Muscle of leg (tissue), 11 donors: ENCODE measurements around the gene DDIAS. TPM values are rescaled to one million over a fixed set of nuclear protein-coding genes. Genes with fewer than 3 reads are reported as not detected.
A peak's percentile ranks its signal among the peaks of the same experiment; 100 is the strongest.
"Not testable (repeated sequence)": the region's sequence is repeated elsewhere in the genome, so short reads cannot be mapped to it uniquely, and the experiment has no call there.

Experiments
- DNase-seq: peaks from one replicate; pipeline ENCODE4 v3.0.0; 2013
- H3K27ac ChIP-seq: one replicate; pipeline ENCODE4 v1.5.1; 2013; ENCODE audit warnings: mild to moderate bottlenecking, low read length, control low read depth
- H3K27me3 ChIP-seq: one replicate; pipeline ENCODE4 v1.6.1; 2013; ENCODE audit warnings: low read length; ENCODE audit not compliant: control insufficient read depth, insufficient read depth
- H3K36me3 ChIP-seq: one replicate; pipeline ENCODE4 v1.6.1; 2013; ENCODE audit warnings: low read length; ENCODE audit not compliant: control insufficient read depth, insufficient read depth
- H3K4me1 ChIP-seq: one replicate; pipeline ENCODE4 v1.6.1; 2013; ENCODE audit warnings: low read length; ENCODE audit not compliant: control insufficient read depth, insufficient read depth
- H3K4me3 ChIP-seq: one replicate; pipeline ENCODE4 v1.5.1; 2013; ENCODE audit warnings: low read length, control low read depth
- H3K9me3 ChIP-seq: replicated peaks from 2 replicates; pipeline ENCODE4 v1.6.1; 2013; ENCODE audit warnings: low read depth, low read length; ENCODE audit not compliant: control insufficient read depth
- WGBS: methylation state at CpG from one replicate; pipeline ENCODE4 v1.1.5; 2013; ENCODE audit warnings: missing lambda C conversion rate; ENCODE audit not compliant: insufficient coverage; 5-methylcytosine and 5-hydroxymethylcytosine counted together
- polyA plus RNA-seq, 8 donors: library from polyadenylated mRNA; unstranded; fragments of 120-200 nt; gene quantifications; one replicate each; pipeline versions ENCODE4 v1.2.1 to v1.2.3, GENCODE V29; 2013; ENCODE audit warnings: inconsistent platforms in 1 of 8, low replicate concordance in 1 of 8; ENCODE audit not compliant: insufficient read length in 8 of 8, insufficient read depth in 1 of 8
- total RNA-seq: library from RNA; stranded (reverse); fragments of 120-200 nt; gene quantifications from one replicate; pipeline ENCODE4 v1.2.4, GENCODE V29; 2013

The DDIAS gene
- total and polyA plus RNA-seq, 9 donors: 2.6 to 4.4 (median 3.8) TPM

DNA sequence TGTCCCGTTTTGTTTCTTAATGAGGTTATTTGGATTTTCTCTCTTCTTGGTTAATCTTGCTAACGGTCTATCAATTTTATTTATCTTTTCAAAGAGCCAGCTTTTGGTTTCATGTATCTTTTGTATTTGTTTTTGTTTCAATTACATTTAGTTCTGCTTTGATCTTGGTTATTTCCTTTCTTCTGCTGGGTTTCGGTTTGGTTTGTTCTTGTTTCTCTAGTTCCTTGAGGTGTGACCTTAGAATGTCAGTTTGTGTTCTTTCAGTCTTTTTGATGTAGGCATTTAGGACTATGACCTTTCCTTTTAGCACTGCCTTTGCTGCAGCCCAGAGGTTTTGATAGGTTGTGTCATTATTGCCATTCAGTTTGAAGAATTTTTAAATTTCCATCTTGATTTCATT, 18.7 kb downstream of the DDIAS start:
- not testable (repeated sequence) for H3K27me3 ChIP-seq, H3K4me3 ChIP-seq, H3K4me1 ChIP-seq, H3K36me3 ChIP-seq, H3K9me3 ChIP-seq, H3K27ac ChIP-seq, DNase-seq
- no CpG with 5 or more reads among the region's 3 CpGs for WGBS

DNA sequence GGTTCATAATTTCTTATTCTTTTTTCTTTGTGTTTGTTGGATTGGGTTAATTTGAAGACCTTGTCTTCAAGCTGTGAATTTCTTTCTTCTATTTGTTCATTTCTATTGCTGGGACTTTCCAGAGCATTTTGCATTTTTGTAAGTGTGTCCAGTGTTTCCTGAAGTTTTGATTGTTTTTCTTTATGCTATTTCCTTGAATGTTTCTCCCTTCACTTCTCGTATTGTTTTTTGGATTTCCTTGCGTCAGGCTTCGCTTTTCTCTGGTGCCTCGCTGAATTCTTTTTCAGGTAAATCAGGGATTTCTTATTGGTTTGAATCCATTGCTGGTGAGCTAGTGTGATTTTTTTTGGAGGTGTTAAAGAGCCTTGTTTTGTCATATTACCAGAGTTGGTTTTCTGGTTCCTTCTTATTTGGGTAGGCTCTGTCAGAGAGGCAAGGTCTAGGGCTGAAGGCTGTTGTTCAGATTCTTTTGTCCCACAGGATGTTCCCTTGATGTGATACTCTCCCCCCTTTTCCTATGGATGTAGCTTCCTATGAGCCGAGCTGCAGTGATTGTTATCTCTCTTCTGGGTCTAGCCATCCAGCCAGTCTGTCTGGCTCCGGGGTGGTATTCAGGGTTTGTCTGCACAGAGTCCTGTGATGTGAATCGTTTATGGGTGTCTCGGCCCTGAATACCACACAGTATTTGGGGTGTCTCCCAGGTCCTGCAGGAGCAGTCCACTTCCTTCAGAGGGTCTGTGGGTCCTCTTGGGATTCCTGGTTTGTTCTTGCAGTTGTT, 21.0 kb downstream of the DDIAS start:
- 87% methylated on average over 3 of the region's 8 CpGs for WGBS
- not testable (repeated sequence) for H3K36me3 ChIP-seq, H3K4me3 ChIP-seq, DNase-seq, H3K27me3 ChIP-seq, H3K27ac ChIP-seq, H3K4me1 ChIP-seq, H3K9me3 ChIP-seq

DNA sequence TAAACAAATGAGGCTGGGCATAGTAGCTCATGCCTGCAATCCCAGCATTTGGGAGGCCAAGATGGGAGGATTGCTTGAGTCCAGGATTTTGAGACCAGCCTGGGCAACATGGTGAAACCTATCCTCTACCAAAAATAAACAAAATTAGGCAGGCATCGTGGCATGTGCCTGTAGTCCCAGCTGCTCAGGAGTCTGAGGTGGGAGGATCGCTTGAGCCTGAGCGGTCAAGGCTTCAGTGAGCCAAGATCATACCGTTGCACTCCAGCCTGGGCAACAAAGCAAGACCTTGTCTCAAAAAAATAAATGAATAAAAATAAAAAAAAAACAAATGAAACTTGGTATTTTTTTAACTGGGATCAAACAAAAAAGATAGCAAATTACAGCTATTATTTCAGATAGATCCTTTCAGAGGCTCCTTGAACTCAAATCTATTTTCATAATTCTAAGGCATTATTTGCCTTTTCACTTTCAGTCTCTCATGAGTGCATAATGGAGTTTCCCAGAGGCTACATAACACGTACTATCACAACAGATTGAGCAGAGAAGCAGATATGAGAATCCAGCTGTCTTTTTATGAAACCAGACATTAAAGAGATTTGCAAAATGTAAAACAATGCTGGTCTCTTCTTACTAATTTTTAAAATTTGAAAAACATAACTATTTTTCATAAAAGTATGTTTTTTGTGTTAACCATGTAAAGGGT, 23.1 kb downstream of the DDIAS start:
- Histone ChIP-seq H3K9me3 (no peaks in the 10 kb centered on the region), H3K36me3 (no peaks in the 10 kb centered on the region), H3K27me3 (no peaks in the 10 kb centered on the region), H3K27ac (no peak overlapping the region), H3K4me3 (no peak overlapping the region), H3K4me1 (no peaks in the 10 kb centered on the region)
- DNase-seq: no peak
- WGBS: 100% methylated on average over 2 of the region's 5 CpGs

DNA sequence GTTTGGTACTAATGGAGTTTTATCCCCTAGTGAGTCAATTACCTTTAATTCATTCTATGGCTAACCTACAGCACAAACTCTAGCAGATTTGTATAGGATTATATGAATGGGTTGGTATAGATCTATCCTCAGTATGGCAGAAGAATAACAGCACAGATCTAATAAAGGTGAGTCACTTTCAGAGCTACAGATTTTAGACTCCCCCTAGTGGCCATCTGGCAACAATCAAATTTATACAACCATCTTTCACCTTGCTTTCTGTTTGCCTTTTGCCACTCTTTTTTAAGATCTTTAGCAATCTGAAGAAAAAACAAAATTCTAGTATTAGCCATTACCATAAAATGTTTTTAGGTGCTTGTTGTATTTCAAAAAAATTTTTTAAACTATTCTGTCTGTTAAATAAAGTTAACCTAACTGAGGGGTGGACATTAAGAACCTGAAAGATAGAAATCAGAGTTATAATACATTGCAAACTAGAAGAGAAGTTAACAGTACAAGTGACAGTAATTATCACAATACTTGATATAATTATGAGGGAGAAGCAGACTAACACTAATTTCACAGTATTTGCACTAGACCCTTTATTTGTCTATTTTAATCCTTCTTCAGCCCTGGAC, 25.8 kb downstream of the DDIAS start:
- Histone ChIP-seq H3K27ac (no peak overlapping the region), H3K4me1 (no peaks in the 10 kb centered on the region), H3K27me3 (no peaks in the 10 kb centered on the region), H3K36me3 (no peaks in the 10 kb centered on the region), H3K4me3 (no peak overlapping the region), H3K9me3 (no peaks in the 10 kb centered on the region)
- DNase-seq: peak; percentile 57

DNA sequence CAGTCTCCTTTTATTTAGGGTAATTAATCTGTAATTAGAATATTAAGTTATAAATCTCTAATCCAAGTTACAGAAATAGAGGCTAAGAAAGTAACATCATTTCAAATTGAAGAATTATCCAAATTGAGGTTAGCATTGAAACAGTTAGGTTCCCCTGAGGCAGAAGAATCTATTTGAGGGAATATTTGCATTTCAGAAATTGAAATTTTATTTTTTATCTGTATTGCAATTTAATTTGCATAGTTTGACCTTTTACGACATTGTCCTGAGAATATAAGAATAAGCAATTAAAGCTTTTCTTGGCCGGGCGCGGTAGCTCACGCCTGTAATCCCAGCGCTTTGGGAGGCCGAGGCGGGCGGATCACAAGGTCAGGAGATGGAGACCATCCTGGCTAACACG, 27.6 kb downstream of the DDIAS start:
- WGBS: no CpG with 5 or more reads among the region's 10 CpGs
- no peaks in the 10 kb centered on the region for H3K9me3 ChIP-seq

DNA sequence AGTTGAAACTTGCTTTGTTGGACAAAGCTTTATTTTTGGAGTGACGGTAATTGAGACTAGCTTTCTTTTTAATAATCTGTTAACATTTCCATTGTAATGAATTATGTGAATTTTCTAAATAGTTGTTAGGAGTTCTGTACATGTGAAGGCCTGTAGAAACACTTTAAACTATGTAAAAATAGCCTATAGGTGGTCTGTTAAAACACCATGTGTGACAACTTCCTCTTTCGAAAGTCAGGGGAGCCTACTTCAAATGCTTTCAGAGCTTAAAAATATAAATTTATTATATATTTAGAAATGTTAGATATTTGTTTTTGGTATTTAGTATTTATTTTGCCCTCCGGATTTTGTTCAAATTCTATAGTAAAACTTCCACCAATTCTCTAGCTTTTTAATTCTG, 28.7 kb downstream of the DDIAS start:
- Histone ChIP-seq H3K27me3 (no peaks in the 10 kb centered on the region), H3K4me3 (no peak overlapping the region), H3K36me3 (no peaks in the 10 kb centered on the region), H3K9me3 (no peaks in the 10 kb centered on the region), H3K4me1 (no peaks in the 10 kb centered on the region), H3K27ac (no peak overlapping the region)
- WGBS: no CpG with 5 or more reads among the region's 3 CpGs
- DNase-seq: no peak

More for the DNA sequence above, 27.6 kb downstream of the DDIAS start:
- no peak overlapping the region for H3K4me3 ChIP-seq
- no peak overlapping the region for H3K27ac ChIP-seq
- H3K36me3 ChIP-seq: no peaks in the 10 kb centered on the region
- H3K4me1 ChIP-seq: no peaks in the 10 kb centered on the region
- H3K27me3 ChIP-seq: no peaks in the 10 kb centered on the region
- no peak for DNase-seq

DNA sequence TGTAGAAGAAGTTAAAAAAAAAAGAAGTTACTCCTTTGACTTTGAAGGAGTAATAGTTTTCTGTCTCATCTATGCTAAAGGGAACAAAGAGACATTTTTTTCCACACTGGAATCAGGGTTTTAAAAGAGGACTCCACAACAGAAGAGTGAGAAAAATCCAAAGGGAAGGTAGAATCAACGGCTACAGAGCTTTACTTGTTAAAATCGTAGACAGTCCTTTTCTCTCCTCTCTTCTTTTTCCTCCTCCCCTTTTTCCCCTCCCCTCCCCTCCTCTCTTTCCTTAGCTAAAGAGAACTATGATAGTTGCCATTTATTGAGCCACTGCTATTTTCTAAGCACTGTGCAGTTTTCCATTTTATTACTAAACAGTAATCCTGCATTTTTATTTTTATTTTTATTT, 29.2 kb downstream of the DDIAS start:
- no peak overlapping the region for H3K27ac ChIP-seq
- no peaks in the 10 kb centered on the region for H3K4me1 ChIP-seq
- no CpG with 5 or more reads among the region's 2 CpGs for WGBS
- no peaks in the 10 kb centered on the region for H3K9me3 ChIP-seq
- H3K27me3 ChIP-seq: no peaks in the 10 kb centered on the region
- no peaks in the 10 kb centered on the region for H3K36me3 ChIP-seq
- H3K4me3 ChIP-seq: no peak overlapping the region
- DNase-seq: no peak

DNA sequence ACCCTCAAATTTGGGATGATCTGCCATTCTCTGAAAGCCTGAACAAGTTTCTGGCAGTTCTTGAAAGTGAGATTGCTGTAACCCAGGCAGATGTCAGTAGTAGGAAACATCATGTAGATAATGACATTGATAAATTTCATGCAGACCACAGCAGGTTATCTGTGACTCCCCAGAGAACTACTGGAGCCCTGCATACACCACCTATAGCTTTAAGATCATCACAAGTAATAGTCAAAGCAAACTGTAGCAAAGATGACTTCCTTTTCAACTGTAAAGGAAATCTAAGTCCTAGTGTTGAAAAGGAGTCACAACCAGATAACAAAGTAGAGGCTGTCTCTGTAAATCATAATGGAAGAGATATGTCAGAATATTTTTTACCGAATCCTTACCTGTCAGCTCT, 31.0 kb downstream of the DDIAS start:
- no peaks in the 10 kb centered on the region for H3K4me1 ChIP-seq
- no peaks in the 10 kb centered on the region for H3K36me3 ChIP-seq
- no peaks in the 10 kb centered on the region for H3K27me3 ChIP-seq
- WGBS: no CpG with 5 or more reads among the region's 1 CpG
- DNase-seq: no peak
- no peaks in the 10 kb centered on the region for H3K9me3 ChIP-seq
- H3K27ac ChIP-seq: no peak overlapping the region
- H3K4me3 ChIP-seq: no peak overlapping the region

DNA sequence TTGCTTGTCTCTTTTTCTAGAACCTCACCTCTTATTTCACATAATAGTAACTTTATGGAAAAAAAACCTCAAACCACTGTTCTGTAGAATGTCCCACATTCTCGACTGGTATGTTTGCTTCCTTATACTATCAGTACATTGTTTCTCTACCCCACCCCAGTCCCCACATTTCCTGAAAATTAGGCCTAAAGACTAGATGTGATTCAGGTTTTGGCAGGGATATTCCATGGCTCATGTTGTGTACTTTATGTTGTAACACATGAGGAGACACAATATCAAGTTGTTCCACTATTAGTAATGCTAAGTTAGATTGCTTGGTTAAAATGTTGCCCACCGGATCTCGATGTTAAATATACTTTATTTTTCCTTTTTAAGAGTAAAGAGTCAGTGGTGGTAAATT, 34.7 kb downstream of the DDIAS start:
- no peaks in the 10 kb centered on the region for H3K27me3 ChIP-seq
- H3K27ac ChIP-seq: no peak overlapping the region
- H3K36me3 ChIP-seq: no peaks in the 10 kb centered on the region
- no peak overlapping the region for H3K4me3 ChIP-seq
- DNase-seq: no peak
- H3K4me1 ChIP-seq: no peaks in the 10 kb centered on the region
- no peaks in the 10 kb centered on the region for H3K9me3 ChIP-seq
- WGBS: no CpG with 5 or more reads among the region's 3 CpGs

DNA sequence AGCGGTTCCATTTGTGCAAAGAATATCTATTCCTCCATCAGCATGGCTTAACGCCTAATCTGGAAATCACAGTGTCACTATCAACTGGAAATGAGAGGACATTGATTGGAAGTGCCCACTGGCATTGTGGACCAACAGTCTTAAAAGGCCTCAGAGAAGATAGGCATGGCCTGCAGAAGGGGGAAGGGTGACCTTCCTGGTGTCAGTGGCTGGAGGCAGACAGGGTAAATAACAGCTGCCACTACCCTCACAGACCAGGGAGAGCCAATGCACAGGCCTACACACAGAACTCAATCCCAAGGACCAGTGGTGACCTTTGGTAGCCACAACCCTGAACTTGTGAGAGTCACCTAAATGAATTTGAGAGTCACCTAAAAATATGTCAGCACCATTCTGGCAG, 36.0 kb downstream of the DDIAS start:
- no peak for DNase-seq
- H3K4me1 ChIP-seq: no peaks in the 10 kb centered on the region
- H3K27ac ChIP-seq: no peak overlapping the region
- H3K4me3 ChIP-seq: no peak overlapping the region
- no peaks in the 10 kb centered on the region for H3K9me3 ChIP-seq
- H3K27me3 ChIP-seq: no peaks in the 10 kb centered on the region
- H3K36me3 ChIP-seq: no peaks in the 10 kb centered on the region
- WGBS: no CpG with 5 or more reads among the region's 2 CpGs
